ENCODE measurements around the gene ASTN1.

ASTN1 gene

GRCh38 chr1:176919386-176920378, 244.8 kb downstream of the ASTN1 start:
- Histone ChIP-seq H3K4me3 (ENCODE audit: low read depth in 1 of 2, low read length in 2 of 2) (no peak overlapping the region), H3K9me3 (ENCODE audit: control insufficient read depth in 1 of 2, low read length in 2 of 2) (no peaks in the 10 kb centered on the region), H3K9ac (ENCODE audit: low read depth in 1 of 2, low read length in 2 of 2) (no peak overlapping the region), H3K36me3 (ENCODE audit: control insufficient read depth in 1 of 2, insufficient read depth in 2 of 2, low read length in 2 of 2) (no peaks in the 10 kb centered on the region), H3K27ac (ENCODE audit: low read depth, low read length) (no peak overlapping the region), H3K27me3 (ENCODE audit: control insufficient read depth in 1 of 2, insufficient read depth in 2 of 2, low read length in 2 of 2) (peaks cover 0 to 3% of the 10 kb centered on the region in 2 donors), H3K4me1 (ENCODE audit: control insufficient read depth in 1 of 2, insufficient read depth in 2 of 2, low read length in 2 of 2) (no peaks in the 10 kb centered on the region)

DNA sequence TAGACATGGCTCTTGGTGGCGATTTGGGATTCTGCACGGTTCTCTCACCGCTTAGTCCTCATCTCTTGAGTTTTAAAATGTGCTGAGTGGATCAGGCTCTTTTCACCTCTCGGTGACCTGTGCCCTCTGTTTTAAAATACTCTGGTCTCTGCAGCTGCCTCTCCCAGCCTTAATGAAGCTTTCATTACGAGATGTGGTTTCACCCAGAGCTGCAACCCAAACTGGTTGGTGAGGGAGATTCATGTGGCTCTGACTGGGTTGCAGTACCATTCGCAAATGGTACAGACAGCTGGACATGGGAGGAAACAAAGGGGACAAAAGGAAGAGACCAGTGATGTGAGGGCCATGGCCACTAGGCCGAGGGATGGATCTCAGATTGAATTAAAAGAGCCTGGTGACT, 258.9 kb downstream of the ASTN1 start:
- H3K36me3 ChIP-seq (ENCODE audit: control insufficient read depth in 1 of 2, insufficient read depth in 2 of 2, low read length in 2 of 2) = no peaks in the 10 kb centered on the region
- H3K27me3 ChIP-seq (ENCODE audit: control insufficient read depth in 1 of 2, insufficient read depth in 2 of 2, low read length in 2 of 2) = peaks cover 0 to 6% of the 10 kb centered on the region in 2 donors
- H3K9ac ChIP-seq (ENCODE audit: low read depth in 1 of 2, low read length in 2 of 2) = no peak overlapping the region
- H3K27ac ChIP-seq (ENCODE audit: low read depth, low read length) = no peak overlapping the region
- no peak overlapping the region for H3K4me3 ChIP-seq (ENCODE audit: low read depth in 1 of 2, low read length in 2 of 2)
- H3K4me1 ChIP-seq (ENCODE audit: control insufficient read depth in 1 of 2, insufficient read depth in 2 of 2, low read length in 2 of 2) = no peaks in the 10 kb centered on the region
- no peaks in the 10 kb centered on the region for H3K9me3 ChIP-seq (ENCODE audit: control insufficient read depth in 1 of 2, low read length in 2 of 2)

DNA sequence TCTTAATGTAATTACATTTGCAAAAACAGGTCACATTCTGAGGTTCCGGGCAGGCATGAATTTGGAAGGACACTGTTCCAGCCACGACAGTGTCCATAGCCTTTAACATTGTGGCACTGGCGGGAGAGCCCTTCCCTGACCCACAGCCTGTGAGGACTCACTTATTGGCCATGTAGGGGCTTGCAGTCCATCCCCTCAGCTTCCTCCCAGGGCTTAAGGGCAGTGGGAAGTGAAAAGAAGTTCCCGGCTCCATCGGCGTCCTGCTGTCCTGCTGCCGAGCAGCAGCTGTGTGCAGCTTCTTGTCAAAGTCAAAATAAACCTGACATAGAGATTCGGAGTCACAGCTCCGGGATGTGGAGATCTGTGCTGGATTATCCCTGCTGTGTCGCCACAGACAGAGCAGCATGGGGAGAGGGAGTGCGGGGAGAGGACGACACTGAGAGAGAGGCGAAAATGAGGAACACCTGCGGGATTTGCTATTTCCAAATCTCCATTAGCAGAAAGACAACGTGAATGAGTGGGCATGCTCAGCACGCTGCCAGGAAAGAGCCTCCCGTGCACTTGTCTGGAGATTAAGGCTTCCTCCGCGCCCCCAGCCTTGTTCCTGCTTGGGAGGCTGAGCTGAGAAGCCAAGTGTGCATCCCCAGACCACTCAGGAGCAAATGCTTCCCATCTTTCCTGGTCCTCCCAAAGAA, 260.3 kb downstream of the ASTN1 start:
- H3K4me1 ChIP-seq (ENCODE audit: control insufficient read depth in 1 of 2, insufficient read depth in 2 of 2, low read length in 2 of 2) = no peaks in the 10 kb centered on the region

DNA sequence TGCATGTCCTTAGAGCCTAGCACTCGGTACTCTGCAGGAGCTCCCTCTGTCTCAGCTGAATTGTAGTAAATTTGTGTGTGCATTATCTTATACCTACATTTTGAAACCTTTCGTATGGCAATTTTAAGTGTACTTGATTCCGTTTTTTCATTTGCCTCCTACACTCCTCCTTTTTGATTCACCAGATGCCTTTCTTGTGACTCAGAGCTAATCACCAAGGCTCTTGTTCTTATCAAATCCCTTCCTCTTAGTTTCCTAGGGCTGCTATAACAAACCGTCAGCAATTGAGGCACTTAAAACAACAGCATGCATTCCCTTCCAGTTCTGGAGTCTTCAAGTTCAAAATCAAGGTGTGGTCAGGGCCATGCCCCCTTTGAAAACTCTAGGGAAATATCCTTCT, 261.0 kb downstream of the ASTN1 start:
- Histone ChIP-seq H3K9ac (ENCODE audit: low read depth in 1 of 2, low read length in 2 of 2) (no peak overlapping the region), H3K9me3 (ENCODE audit: control insufficient read depth in 1 of 2, low read length in 2 of 2) (no peaks in the 10 kb centered on the region), H3K27me3 (ENCODE audit: control insufficient read depth in 1 of 2, insufficient read depth in 2 of 2, low read length in 2 of 2) (peaks cover 6 to 8% of the 10 kb centered on the region in 2 donors), H3K4me1 (ENCODE audit: control insufficient read depth in 1 of 2, insufficient read depth in 2 of 2, low read length in 2 of 2) (no peaks in the 10 kb centered on the region), H3K27ac (ENCODE audit: low read depth, low read length) (no peak overlapping the region), H3K4me3 (ENCODE audit: low read depth in 1 of 2, low read length in 2 of 2) (no peak overlapping the region), H3K36me3 (ENCODE audit: control insufficient read depth in 1 of 2, insufficient read depth in 2 of 2, low read length in 2 of 2) (no peaks in the 10 kb centered on the region)

More for the DNA sequence above, 260.3 kb downstream of the ASTN1 start:
- H3K4me3 ChIP-seq (ENCODE audit: low read depth in 1 of 2, low read length in 2 of 2) = no peak overlapping the region
- H3K9ac ChIP-seq (ENCODE audit: low read depth in 1 of 2, low read length in 2 of 2) = no peak overlapping the region
- H3K9me3 ChIP-seq (ENCODE audit: control insufficient read depth in 1 of 2, low read length in 2 of 2) = no peaks in the 10 kb centered on the region
- peaks cover 5 to 6% of the 10 kb centered on the region in 2 donors for H3K27me3 ChIP-seq (ENCODE audit: control insufficient read depth in 1 of 2, insufficient read depth in 2 of 2, low read length in 2 of 2)
- H3K36me3 ChIP-seq (ENCODE audit: control insufficient read depth in 1 of 2, insufficient read depth in 2 of 2, low read length in 2 of 2) = no peaks in the 10 kb centered on the region
- no peak overlapping the region for H3K27ac ChIP-seq (ENCODE audit: low read depth, low read length)

GRCh38 chr1:176899321-176899720, 265.2 kb downstream of the ASTN1 start:
- no peaks in the 10 kb centered on the region for H3K9me3 ChIP-seq (ENCODE audit: control insufficient read depth in 1 of 2, low read length in 2 of 2)
- H3K4me1 ChIP-seq (ENCODE audit: control insufficient read depth in 1 of 2, insufficient read depth in 2 of 2, low read length in 2 of 2) = peaks cover 0 to 7% of the 10 kb centered on the region in 2 donors
- H3K36me3 ChIP-seq (ENCODE audit: control insufficient read depth in 1 of 2, insufficient read depth in 2 of 2, low read length in 2 of 2) = no peaks in the 10 kb centered on the region
- peaks cover 8 to 9% of the 10 kb centered on the region in 2 donors for H3K27me3 ChIP-seq (ENCODE audit: control insufficient read depth in 1 of 2, insufficient read depth in 2 of 2, low read length in 2 of 2)
- no peak overlapping the region for H3K4me3 ChIP-seq (ENCODE audit: low read depth in 1 of 2, low read length in 2 of 2)
- no peak overlapping the region for H3K9ac ChIP-seq (ENCODE audit: low read depth in 1 of 2, low read length in 2 of 2)
- no peak overlapping the region for H3K27ac ChIP-seq (ENCODE audit: low read depth, low read length)

DNA sequence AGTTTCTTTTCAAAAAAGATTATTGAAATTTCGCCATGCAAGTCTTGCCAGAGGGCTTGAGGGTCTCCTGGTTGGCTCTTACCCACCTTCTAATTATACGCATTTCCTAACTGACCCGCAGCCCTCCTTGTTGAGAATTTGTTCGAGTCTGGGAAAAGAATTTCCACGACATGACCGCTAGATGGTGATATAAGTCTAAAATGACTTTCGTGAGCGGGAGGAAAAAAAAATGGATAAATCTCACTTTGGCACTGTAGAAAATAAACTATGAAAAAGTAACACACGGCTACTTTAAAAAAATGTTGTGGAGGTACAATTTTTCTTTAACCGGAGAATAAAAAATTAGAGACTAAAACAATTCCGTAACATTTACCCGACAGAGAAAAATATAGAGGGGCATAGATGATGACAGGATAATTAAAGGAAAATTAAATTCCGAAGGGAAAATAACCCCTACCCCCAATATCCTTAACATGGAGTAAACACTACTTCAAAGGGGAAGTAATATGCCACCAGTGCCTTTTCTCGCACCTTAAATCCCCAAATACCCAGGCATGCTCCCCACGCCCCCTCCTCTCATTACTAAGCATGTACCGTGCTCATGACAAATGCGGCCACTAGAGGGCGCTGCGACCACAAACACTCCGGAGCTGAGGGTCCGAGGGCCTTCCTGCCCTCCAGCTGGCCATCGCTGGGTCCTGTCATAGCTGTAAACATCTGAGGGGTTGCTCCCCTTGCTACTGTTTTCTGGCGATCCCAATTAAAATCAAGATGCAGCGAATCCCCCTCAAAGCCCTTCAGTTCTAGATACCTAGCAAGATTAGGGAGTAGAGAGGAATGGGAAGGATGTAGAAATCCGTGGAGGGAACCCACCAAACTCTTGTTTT, 266.9 kb downstream of the ASTN1 start:
- Histone ChIP-seq H3K4me3 (ENCODE audit: low read depth in 1 of 2, low read length in 2 of 2) (no peak overlapping the region), H3K9me3 (ENCODE audit: control insufficient read depth in 1 of 2, low read length in 2 of 2) (no peaks in the 10 kb centered on the region), H3K27me3 (ENCODE audit: control insufficient read depth in 1 of 2, insufficient read depth in 2 of 2, low read length in 2 of 2) (peaks cover 6 to 8% of the 10 kb centered on the region in 2 donors), H3K27ac (ENCODE audit: low read depth, low read length) (no peak overlapping the region), H3K4me1 (ENCODE audit: control insufficient read depth in 1 of 2, insufficient read depth in 2 of 2, low read length in 2 of 2) (peaks cover 0 to 7% of the 10 kb centered on the region in 2 donors), H3K9ac (ENCODE audit: low read depth in 1 of 2, low read length in 2 of 2) (no peak overlapping the region), H3K36me3 (ENCODE audit: control insufficient read depth in 1 of 2, insufficient read depth in 2 of 2, low read length in 2 of 2) (no peaks in the 10 kb centered on the region)

- H3K9me3 ChIP-seq (ENCODE audit: control insufficient read depth in 1 of 2, low read length in 2 of 2) = no peaks in the 10 kb centered on the region
- peaks cover 0 to 7% of the 10 kb centered on the region in 2 donors for H3K4me1 ChIP-seq (ENCODE audit: control insufficient read depth in 1 of 2, insufficient read depth in 2 of 2, low read length in 2 of 2)
- no peak overlapping the region for H3K27ac ChIP-seq (ENCODE audit: low read depth, low read length)
- H3K36me3 ChIP-seq (ENCODE audit: control insufficient read depth in 1 of 2, insufficient read depth in 2 of 2, low read length in 2 of 2) = no peaks in the 10 kb centered on the region
- H3K9ac ChIP-seq (ENCODE audit: low read depth in 1 of 2, low read length in 2 of 2) = no peak overlapping the region
- no peak overlapping the region for H3K4me3 ChIP-seq (ENCODE audit: low read depth in 1 of 2, low read length in 2 of 2)
- H3K27me3 ChIP-seq (ENCODE audit: control insufficient read depth in 1 of 2, insufficient read depth in 2 of 2, low read length in 2 of 2) = peaks cover 6 to 8% of the 10 kb centered on the region in 2 donors
Observed at GRCh38 chr1:176896216-176896615, 268.3 kb downstream of the ASTN1 start.

DNA sequence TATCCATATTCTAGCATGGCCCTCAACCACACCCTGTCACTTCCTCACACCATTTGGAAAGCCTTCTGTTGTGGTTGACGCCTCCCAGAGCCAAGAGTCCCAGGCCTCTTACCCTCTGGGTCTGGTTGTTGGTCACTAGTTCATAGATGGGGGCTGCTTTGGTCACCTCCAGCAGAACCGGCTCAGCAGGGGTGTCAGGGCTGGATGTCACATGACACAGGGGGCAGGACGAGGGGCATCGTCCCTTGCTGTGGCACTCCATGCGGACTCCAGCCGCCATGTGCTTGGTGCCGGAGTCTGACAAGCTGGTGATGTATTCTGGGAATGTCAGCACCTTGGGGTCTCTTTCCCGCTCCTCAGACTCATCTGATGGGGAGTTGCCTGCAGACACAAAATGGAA, 270.1 kb downstream of the ASTN1 start:
- H3K9me3 ChIP-seq (ENCODE audit: control insufficient read depth in 1 of 2, low read length in 2 of 2) = no peaks in the 10 kb centered on the region
- H3K27ac ChIP-seq (ENCODE audit: low read depth, low read length) = no peak overlapping the region
- H3K36me3 ChIP-seq (ENCODE audit: control insufficient read depth in 1 of 2, insufficient read depth in 2 of 2, low read length in 2 of 2) = no peaks in the 10 kb centered on the region
- H3K9ac ChIP-seq (ENCODE audit: low read depth in 1 of 2, low read length in 2 of 2) = no peak overlapping the region
- H3K4me1 ChIP-seq (ENCODE audit: control insufficient read depth in 1 of 2, insufficient read depth in 2 of 2, low read length in 2 of 2) = peaks cover 0 to 7% of the 10 kb centered on the region in 2 donors
- no peak overlapping the region for H3K4me3 ChIP-seq (ENCODE audit: low read depth in 1 of 2, low read length in 2 of 2)
- H3K27me3 ChIP-seq (ENCODE audit: control insufficient read depth in 1 of 2, insufficient read depth in 2 of 2, low read length in 2 of 2) = peaks cover 6% of the 10 kb centered on the region in 2 donors

DNA sequence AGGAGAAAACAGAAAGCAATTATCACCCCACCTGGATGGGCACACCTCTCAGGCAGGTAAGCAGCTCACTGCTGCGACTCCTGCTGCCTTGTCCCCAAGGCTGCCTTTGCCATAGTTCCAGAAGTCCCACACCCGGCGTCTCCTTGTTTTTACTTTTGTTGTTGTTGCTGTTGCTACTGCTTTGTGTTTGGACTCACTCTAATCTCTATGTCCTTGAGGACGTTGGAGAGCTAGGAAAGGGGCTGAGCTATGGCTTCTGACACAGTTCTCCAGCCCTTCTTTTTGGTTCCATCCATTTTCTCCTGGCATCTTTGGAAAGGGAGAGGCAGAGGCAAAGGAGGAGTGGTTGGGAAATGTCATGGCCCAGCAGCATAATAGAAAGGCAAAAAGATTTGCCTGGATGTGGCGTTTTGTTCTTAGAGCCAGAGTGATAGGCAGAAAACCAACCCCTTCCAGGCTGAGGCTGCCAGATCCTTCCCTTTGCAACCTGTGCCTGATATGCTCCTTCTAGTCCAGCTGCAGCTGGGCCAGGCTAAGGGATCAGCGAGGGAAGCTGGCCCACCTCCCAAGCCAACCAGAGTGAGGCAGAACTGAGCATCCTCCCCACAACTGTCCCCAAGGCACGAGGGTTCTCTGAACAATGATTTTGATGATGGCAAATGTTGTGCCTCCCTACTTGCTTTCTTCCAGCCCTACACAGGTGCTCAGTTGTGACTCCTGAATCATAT, 270.7 kb downstream of the ASTN1 start:
- no peak overlapping the region for H3K27ac ChIP-seq (ENCODE audit: low read depth, low read length)
- H3K27me3 ChIP-seq (ENCODE audit: control insufficient read depth in 1 of 2, insufficient read depth in 2 of 2, low read length in 2 of 2) = peaks cover 2 to 6% of the 10 kb centered on the region in 2 donors
- no peak overlapping the region for H3K4me3 ChIP-seq (ENCODE audit: low read depth in 1 of 2, low read length in 2 of 2)
- peaks cover 0 to 7% of the 10 kb centered on the region in 2 donors for H3K4me1 ChIP-seq (ENCODE audit: control insufficient read depth in 1 of 2, insufficient read depth in 2 of 2, low read length in 2 of 2)
- H3K9ac ChIP-seq (ENCODE audit: low read depth in 1 of 2, low read length in 2 of 2) = no peak overlapping the region
- H3K36me3 ChIP-seq (ENCODE audit: control insufficient read depth in 1 of 2, insufficient read depth in 2 of 2, low read length in 2 of 2) = no peaks in the 10 kb centered on the region
- no peaks in the 10 kb centered on the region for H3K9me3 ChIP-seq (ENCODE audit: control insufficient read depth in 1 of 2, low read length in 2 of 2)
